Activated CD8-positive, alpha-beta T cell treated with anti-CD3 and anti-CD28 coated beads for 36 hours (primary cell): ENCODE data around the gene CASR. TPM values are rescaled to one million over a fixed set of nuclear protein-coding genes. Genes with fewer than 3 reads are reported as not detected.

Experiments used
- ATAC-seq: fragments of 200-7000 bp; cut with Tn5 transposase; one replicate; pipeline ENCODE4 v1.10.0; 2021; ENCODE audit warnings: mild to moderate bottlenecking, moderate library complexity
- CTCF ChIA-PET: fragments of 350-600 bp; sonication (Branson Sonifier 250); formaldehyde crosslinking; loops from one replicate; lab custom pipeline; 2021; ENCODE audit warnings: antibody characterized with exemption; lab: Charles Lee
- POLR2A ChIA-PET: fragments of 350-600 bp; sonication (Branson Sonifier 250); formaldehyde crosslinking; loops from one replicate; lab custom pipeline; 2021; ENCODE audit warnings: antibody characterized with exemption; lab: Charles Lee
- DNase-seq: peaks from one replicate; pipeline ENCODE4 v3.0.0-alpha.2; 2020
- H3K27ac Mint-ChIP-seq: one replicate; pipeline ENCODE4 v1.8.0; 2021; ENCODE audit warnings: mild to moderate bottlenecking, mixed read lengths
- H3K27me3 Mint-ChIP-seq: one replicate; pipeline ENCODE4 v1.8.0; 2021; ENCODE audit warnings: mixed read lengths
- H3K36me3 Mint-ChIP-seq: one replicate; pipeline ENCODE4 v1.8.0; 2021; ENCODE audit warnings: low read depth, mixed read lengths
- H3K4me1 Mint-ChIP-seq: one replicate; pipeline ENCODE4 v1.8.0; 2021; ENCODE audit warnings: low read depth, mixed read lengths
- H3K4me3 Mint-ChIP-seq: one replicate; pipeline ENCODE4 v1.8.0; 2021; ENCODE audit warnings: mild to moderate bottlenecking, moderate library complexity, mixed read lengths
- H3K9me3 Mint-ChIP-seq: one replicate; pipeline ENCODE4 v1.8.0; 2021; ENCODE audit warnings: mixed read lengths
- intact Hi-C: fragments of 100-400 bp; cut with micrococcal nuclease; formaldehyde crosslinking; loops from one replicate; pipeline ENCODE4 v1.10.0; 2022
- total RNA-seq, 2 experiments: library from RNA; stranded (reverse); gene quantifications; one replicate each; pipeline ENCODE4 v1.2.3, GENCODE V29; 2021
- TF ChIP-seq, protein P1 (sequence below): fragments of 200-600 bp; IDR thresholded peaks from one replicate; pipeline ENCODE4 v1.8.0; 2022; ENCODE audit warnings: antibody characterized with exemption, mild to moderate bottlenecking

The CASR gene
- total RNA-seq, 2 experiments from 2014 or later, result not detected

DNA sequence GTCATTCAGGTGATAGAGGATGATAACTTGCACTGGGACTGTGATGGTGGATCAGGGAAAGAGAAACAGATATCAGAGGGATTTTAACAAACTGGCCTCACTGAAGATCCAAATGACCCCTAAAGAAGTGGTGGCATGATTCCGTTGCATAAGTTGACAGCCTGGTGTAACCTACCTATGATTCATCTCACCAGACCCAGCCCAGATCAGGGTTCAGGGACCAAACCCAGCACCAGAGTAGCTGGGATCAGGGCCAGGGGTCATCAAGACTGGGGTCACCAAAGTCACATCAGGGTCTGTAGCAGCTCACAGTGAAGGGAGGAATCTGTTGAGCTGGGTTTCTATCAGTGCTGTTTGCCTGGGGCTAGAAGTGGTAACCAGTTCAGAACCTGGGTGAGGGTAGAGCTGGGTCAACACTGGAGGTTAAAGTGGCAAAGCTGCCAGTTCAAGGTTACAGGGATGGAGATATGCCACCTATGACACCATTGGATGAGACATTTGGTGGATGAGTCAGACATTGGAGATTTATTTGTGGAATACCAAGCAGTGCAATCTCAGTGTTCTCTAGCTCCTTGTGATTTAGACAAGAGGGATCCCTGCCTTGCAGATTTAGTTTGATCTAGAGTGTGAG, 35.9 kb downstream of the CASR start:
- H3K4me1 Mint-ChIP-seq, result no peaks in the 10 kb centered on the region
- CTCF ChIA-PET, result no interaction called here
- H3K9me3 Mint-ChIP-seq, result no peaks in the 10 kb centered on the region
- POLR2A ChIA-PET, result no interaction called here
- DNase-seq (no peak), ATAC-seq (no peak)
- H3K27me3 Mint-ChIP-seq, result peaks cover 20% of the 10 kb centered on the region
- no peak overlapping the region for H3K27ac Mint-ChIP-seq
- H3K36me3 Mint-ChIP-seq, result no peaks in the 10 kb centered on the region
- H3K4me3 Mint-ChIP-seq, result no peak overlapping the region
- intact Hi-C loops, result no loop called here
- TF ChIP-seq, protein P1, sequence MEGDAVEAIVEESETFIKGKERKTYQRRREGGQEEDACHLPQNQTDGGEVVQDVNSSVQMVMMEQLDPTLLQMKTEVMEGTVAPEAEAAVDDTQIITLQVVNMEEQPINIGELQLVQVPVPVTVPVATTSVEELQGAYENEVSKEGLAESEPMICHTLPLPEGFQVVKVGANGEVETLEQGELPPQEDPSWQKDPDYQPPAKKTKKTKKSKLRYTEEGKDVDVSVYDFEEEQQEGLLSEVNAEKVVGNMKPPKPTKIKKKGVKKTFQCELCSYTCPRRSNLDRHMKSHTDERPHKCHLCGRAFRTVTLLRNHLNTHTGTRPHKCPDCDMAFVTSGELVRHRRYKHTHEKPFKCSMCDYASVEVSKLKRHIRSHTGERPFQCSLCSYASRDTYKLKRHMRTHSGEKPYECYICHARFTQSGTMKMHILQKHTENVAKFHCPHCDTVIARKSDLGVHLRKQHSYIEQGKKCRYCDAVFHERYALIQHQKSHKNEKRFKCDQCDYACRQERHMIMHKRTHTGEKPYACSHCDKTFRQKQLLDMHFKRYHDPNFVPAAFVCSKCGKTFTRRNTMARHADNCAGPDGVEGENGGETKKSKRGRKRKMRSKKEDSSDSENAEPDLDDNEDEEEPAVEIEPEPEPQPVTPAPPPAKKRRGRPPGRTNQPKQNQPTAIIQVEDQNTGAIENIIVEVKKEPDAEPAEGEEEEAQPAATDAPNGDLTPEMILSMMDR, result no peak

GRCh38 chr3:122227036-122227781, 43.7 kb downstream of the CASR start:
- peaks cover 1% of the 10 kb centered on the region for H3K4me1 Mint-ChIP-seq
- TF ChIP-seq, protein P1, result no peak
- CTCF ChIA-PET, result interaction anchor here (1.8 kb wide), 1 partner anchor 19 kb away, joined by 5 read pairs; no protein-coding TSS in a partner anchor
- no peak for DNase-seq
- no peaks in the 10 kb centered on the region for H3K36me3 Mint-ChIP-seq
- POLR2A ChIA-PET, result no interaction called here
- H3K9me3 Mint-ChIP-seq, result no peaks in the 10 kb centered on the region
- intact Hi-C loops, result no loop called here
- no peak for ATAC-seq
- H3K27ac Mint-ChIP-seq, result no peak overlapping the region
- peaks cover 6% of the 10 kb centered on the region for H3K27me3 Mint-ChIP-seq
- H3K4me3 Mint-ChIP-seq, result no peak overlapping the region

- ATAC-seq (no peak), DNase-seq (no peak)
- Mint-ChIP-seq H3K36me3 (no peaks in the 10 kb centered on the region), H3K27me3 (peaks cover 6% of the 10 kb centered on the region), H3K27ac (no peak overlapping the region), H3K4me3 (no peak overlapping the region), H3K9me3 (no peaks in the 10 kb centered on the region), H3K4me1 (peaks cover 22% of the 10 kb centered on the region)
- ChIA-PET POLR2A (no interaction called here), CTCF (no interaction called here)
- TF ChIP-seq, protein P1, result no peak
- intact Hi-C loops, result no loop called here
Observed at GRCh38 chr3:122230174-122230573, 46.7 kb downstream of the CASR start.

- Mint-ChIP-seq H3K36me3 (no peaks in the 10 kb centered on the region), H3K4me3 (no peak overlapping the region), H3K27ac (no peak overlapping the region), H3K9me3 (no peaks in the 10 kb centered on the region), H3K4me1 (peaks cover 22% of the 10 kb centered on the region), H3K27me3 (peaks cover 8% of the 10 kb centered on the region)
- CTCF ChIA-PET, result interaction anchor here (1.3 kb wide), 1 partner anchor 14 kb away, joined by 3 read pairs; no protein-coding TSS in a partner anchor
- DNase-seq (no peak), ATAC-seq (no peak)
- intact Hi-C loops, result no loop called here
- TF ChIP-seq, protein P1, result no peak
- POLR2A ChIA-PET, result no interaction called here
Observed at GRCh38 chr3:122231465-122232157, 48.1 kb downstream of the CASR start.
